HG03432 (cell line): Measurements from ENCODE around the gene FOXN3.
A peak's percentile ranks its signal among the peaks of the same experiment; 100 is the strongest.

Source experiments
- ATAC-seq: cut with Tn5 transposase; IDR thresholded peaks from one replicate; pipeline ENCODE4 v1.9.1; 2021; ENCODE audit warnings: mild to moderate bottlenecking, moderate library complexity; ENCODE audit not compliant: unreplicated experiment

FOXN3 gene

GRCh38 chr14:89384636-89385035 lies 32.4 kb downstream of the FOXN3 start:
- ATAC-seq: no peak

GRCh38 chr14:89384023-89384422 lies 33.0 kb downstream of the FOXN3 start:
- ATAC-seq: peak; percentile 90

- ATAC-seq: no peak
Measured at GRCh38 chr14:89382901-89383845, 33.9 kb downstream of the FOXN3 start.

DNA sequence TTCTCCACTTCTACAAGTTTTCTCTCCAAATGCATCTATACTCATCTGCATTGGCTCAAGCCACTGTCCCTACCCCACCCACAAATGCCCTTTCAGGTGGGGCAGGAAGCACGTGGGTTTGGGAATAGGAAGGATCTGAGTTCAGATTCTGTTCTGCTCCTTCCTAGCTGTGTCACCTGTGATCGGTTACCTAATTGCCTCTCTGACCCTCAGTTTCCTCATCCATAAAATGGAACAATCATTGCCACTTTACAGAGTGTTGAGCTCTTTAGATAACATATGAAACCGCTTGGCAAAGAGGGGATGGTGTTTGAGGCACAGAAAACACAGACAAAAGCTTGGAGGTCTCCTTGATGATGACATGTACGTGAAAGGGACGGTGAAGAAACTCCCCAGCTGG lies 34.5 kb downstream of the FOXN3 start:
- no peak for ATAC-seq

GRCh38 chr14:89379891-89380820 lies 36.9 kb downstream of the FOXN3 start:
- ATAC-seq: no peak

- ATAC-seq: no peak
Measured at GRCh38 chr14:89379006-89379405, 38.0 kb downstream of the FOXN3 start.

DNA sequence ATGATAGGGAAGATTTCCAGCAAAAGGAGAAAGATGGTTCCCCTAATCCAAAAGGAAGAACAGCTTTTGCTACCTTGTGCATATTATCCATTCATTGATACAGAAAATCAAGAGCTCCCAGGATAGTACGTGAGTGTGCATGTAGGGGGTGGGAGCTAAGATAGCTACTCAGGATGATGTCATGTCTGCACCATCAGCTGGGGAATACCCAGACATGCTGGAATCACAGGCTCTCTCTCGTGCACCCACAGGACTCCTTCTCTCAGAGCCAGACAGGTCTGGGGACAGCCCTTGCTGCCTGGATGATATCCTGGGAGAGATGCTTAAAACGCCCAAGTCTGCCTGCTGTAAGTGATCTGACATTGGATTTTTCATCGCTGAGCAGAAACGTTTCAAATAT lies 38.9 kb downstream of the FOXN3 start:
- ATAC-seq: peak; percentile 89

DNA sequence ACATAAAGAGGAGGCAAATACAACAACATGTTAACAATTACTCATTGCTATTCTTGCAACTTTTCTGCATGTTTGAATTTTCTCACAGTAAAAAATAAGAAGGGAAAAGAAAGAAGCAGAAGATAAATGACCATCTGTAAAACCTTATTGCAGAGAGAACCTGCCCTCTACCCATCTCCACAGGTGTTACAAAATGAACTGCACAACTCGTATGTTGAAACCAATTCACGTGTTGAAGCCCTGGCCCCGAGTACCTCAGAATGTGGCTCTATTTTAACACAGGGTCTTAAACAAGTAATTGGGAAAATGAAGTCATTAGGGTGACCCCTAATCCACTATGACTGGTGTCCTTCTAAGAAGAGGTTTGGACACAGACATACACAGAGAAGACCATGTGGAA lies 39.5 kb downstream of the FOXN3 start:
- ATAC-seq: no peak

DNA sequence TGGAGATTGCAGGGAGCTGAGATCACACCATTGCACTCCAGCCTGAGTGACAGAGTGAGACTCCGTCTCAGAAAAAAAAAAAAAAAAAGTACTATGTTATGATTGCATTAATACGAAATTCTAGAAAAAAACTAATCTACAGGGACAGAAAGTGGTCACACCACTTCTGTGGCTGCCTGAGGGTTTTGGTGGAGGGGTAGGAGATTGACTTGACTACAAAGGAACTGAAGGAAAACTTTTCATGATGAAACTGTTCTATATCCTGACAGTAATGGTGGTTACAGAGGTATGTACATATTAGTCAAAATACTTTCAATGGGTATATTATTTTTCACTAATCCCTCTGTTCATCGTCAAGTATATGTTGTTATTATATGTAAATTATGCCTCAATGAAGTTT lies 42.1 kb downstream of the FOXN3 start:
- no peak for ATAC-seq

DNA sequence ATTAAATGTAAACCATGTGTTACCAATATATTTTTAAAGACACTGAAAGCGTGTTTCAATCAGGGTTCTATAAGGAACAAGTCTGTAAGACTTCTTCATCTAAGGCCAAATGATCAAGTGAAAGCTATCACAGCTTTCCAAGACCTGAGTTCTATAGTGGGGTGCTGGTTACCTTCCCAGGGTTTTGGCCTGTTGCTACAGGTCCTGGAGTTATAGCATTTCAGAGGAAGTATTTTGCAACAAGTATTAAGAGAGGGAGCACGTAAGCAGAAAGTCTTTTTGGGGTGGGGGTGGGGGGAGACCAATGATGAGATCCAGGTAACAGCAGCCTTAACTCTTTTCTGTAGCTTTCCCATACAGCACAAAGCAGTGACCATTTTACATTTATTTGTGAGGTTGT lies 43.8 kb downstream of the FOXN3 start:
- no peak for ATAC-seq

- ATAC-seq: no peak
Measured at GRCh38 chr14:89372512-89372883, 44.5 kb downstream of the FOXN3 start.

DNA sequence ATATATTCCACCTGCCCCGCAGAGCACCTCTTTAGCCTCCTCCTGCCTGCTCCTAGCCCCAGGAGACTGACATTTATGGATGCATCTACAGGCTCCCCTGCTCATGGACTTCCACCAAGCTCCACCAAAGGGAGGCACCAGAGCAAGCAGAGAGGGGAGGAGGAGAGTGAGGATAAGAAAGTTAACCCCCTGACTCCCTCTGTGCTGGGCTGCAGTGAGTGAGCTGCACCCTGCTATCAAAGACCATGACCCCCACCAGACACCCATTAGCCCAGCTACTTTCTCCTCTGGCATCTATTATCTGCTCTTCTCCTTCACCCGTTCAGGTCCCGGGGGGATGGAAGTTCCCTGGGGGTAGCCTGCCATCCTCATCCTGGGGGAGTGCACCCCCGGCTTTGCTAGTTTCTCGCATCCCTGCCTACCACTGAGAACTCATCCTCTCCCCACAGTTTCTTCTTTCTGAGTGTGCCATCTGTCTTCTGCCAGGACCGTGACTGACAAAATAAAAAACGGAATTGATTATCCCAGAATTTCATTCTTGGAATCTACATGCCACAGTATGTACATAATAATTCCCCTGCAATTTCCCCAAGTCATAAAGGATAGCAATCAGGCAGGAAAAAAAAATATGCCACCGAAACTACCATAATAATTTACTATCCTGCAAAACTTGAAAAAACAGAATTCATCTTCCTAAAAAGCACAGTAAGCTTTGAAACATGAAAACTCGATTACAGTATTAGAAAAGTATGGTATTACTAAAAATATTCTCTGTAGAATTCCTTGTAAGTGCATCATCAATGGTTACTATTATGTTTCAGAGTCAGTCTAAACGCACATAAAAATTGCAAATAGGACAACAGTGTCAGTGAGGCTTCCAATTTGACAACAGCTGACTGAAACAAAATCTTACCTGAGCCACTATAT lies 45.2 kb downstream of the FOXN3 start:
- ATAC-seq: no peak

DNA sequence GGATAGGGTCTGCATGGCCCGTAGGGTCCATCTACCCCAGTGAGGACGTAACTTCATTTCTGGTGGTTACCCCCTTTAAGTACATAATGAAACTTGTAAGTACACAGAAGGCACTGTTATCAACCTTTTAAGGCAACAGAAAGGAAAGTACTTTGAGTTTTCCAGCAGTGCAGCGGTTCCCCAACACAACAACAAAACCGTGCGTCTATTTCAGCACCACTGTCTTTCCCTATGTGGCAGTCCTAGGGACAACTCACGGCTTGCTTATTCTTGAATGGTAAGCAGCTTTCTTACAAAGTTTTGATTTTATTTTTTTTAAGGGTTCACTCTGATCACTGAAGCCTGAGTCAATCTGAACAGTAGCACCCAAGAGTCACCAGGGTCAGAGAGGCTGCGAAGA lies 46.3 kb downstream of the FOXN3 start:
- no peak for ATAC-seq

DNA sequence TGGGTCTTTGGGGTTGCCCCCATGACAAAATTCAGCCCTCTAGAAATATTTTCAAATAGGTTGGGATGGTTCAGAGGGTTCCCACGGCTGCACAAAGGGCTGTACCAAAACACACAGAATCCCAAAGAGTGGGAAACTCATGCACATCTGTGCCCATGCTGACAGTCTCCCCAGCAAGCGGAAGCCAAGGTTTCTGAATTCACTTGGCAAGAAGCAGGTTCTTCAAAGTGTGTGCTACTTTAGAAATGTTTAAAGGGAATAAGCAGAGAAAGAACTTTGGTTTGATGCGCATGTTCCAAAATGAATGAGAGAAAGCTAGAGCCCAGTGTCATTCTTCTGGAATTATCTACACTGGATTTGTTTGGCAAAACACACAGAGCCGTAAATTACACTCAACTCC lies 46.7 kb downstream of the FOXN3 start:
- no peak for ATAC-seq

DNA sequence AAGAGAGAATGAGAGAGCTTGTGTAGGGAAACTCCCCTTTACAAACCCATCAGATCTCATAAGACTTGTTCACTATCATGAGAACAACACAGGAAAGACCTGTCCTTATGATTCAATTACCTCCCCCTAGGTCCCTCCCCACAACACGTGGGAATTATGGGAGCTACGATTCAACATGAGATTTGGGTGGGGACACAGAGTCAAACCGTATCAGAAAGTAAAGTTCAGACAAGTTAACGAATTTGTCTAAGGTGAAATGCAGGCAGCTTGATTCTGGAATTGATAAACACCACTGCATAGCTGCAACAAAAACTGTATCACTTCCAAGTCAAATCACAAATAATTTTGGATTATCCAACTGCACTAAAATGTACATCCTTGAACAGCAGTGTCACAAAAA lies 47.4 kb downstream of the FOXN3 start:
- no peak for ATAC-seq

DNA sequence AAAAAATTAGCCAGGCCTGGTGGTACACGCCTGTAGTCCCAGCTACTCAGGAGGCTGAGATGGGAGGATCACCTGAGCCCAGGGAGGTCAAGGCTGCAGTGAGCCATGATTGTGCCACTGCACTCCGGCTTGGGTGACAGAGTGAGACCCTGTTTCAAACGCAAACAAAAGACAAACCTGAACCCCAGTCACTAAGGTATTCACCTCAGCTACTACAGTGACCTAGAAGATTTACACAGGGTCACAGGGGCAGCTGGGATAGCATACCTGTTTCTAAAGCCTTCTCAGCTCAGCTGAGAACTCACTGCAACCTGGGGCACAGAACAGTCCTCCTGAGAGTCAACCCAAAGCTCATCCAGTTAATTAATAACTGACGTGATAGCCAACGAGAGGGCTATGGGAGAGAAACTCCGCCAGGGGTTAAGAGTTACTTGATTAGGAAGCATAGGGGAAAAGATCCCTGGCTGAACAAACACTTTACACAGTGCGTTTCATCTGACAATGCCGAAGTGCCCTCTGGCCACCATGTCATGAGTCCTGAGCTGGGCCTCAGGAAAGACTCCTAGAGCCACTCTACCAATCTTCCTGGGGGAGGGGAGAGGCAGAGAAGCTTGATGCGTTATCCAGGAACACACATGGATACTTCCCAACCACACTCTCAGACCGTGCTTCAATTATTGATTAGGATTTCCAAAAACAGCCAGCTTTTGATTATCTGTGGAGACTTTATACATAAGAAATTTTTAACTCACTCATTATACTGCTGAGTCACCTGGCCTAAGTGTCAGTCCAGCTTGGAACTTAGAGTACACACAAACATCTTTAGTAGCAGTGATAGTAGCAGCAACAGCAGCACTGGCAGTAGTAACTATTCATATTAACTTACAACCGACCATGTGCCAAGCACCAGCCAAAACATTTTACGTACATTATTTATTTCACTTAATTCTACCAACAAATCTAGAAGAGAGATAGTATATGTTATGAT lies 48.2 kb downstream of the FOXN3 start:
- ATAC-seq: no peak

DNA sequence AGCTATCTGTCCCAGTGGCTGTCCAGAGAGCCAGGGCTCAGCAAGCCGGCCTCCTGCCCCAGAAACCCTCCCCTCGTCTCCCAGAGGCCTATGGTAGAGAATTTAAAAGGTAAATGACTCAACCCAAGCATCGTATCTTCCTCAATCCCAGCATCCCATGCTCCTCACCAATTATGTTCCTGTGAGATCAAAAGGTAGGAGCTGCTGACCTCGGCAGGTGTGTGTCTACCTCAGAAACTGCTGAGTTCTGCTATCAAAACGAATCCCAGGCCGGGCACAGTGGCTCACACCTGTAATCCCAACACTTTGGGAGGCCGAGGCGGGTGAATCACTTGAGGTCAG lies 49.3 kb downstream of the FOXN3 start:
- ATAC-seq: no peak

- ATAC-seq: no peak
Measured at GRCh38 chr14:89366864-89367778, 49.9 kb downstream of the FOXN3 start.
